RWPE2 (cell line): ENCODE results near the gene CTBP1.

ENCODE experiments used
- ATAC-seq: fragments of 200-7000 bp; cut with Tn5 transposase; 3 replicates; pipeline ENCODE4 v1.9.1; 2021; ENCODE audit warnings: low read depth
- DNase-seq: peaks from one replicate; pipeline ENCODE4 v3.0.0-alpha.2; 2020; ENCODE audit warnings: low spot score
- H3K27ac ChIP-seq: fragments of 450-650 bp; 2 replicates; pipeline ENCODE4 v1.5.1; 2017; ENCODE audit warnings: mild to moderate bottlenecking; ENCODE audit not compliant: poor library complexity, severe bottlenecking
- H3K27me3 ChIP-seq: fragments of 250-450 bp; sonication (Bioruptor Pico); 2 replicates; pipeline ENCODE4 v1.5.1; 2021; ENCODE audit warnings: mild to moderate bottlenecking, moderate library complexity; ENCODE audit not compliant: insufficient read depth, poor library complexity, severe bottlenecking
- H3K36me3 ChIP-seq: fragments of 250-450 bp; sonication (Bioruptor Pico); 2 replicates; pipeline ENCODE4 v1.5.1; 2020; ENCODE audit warnings: low read depth, mild to moderate bottlenecking, moderate library complexity
- H3K4me1 ChIP-seq: fragments of 250-450 bp; sonication (Bioruptor Pico); 2 replicates; pipeline ENCODE4 v1.5.1; 2021; ENCODE audit warnings: mild to moderate bottlenecking, moderate library complexity; ENCODE audit not compliant: insufficient read depth, poor library complexity, severe bottlenecking
- H3K4me3 ChIP-seq: fragments of 250-450 bp; sonication (Bioruptor Pico); 2 replicates; pipeline ENCODE4 v1.5.1; 2021; ENCODE audit warnings: mild to moderate bottlenecking, moderate library complexity; ENCODE audit not compliant: severe bottlenecking
- H3K9me3 ChIP-seq: fragments of 250-450 bp; sonication (Bioruptor Pico); 2 replicates; pipeline ENCODE4 v1.5.1; 2021; ENCODE audit warnings: mild to moderate bottlenecking, moderate library complexity; ENCODE audit not compliant: severe bottlenecking
- CTCF ChIP-seq: fragments of 450-650 bp; IDR thresholded peaks from one replicate; pipeline ENCODE4 v1.5.1; 2017; ENCODE audit warnings: mild to moderate bottlenecking, moderate library complexity; ENCODE audit not compliant: poor library complexity, severe bottlenecking

The CTBP1 gene

DNA sequence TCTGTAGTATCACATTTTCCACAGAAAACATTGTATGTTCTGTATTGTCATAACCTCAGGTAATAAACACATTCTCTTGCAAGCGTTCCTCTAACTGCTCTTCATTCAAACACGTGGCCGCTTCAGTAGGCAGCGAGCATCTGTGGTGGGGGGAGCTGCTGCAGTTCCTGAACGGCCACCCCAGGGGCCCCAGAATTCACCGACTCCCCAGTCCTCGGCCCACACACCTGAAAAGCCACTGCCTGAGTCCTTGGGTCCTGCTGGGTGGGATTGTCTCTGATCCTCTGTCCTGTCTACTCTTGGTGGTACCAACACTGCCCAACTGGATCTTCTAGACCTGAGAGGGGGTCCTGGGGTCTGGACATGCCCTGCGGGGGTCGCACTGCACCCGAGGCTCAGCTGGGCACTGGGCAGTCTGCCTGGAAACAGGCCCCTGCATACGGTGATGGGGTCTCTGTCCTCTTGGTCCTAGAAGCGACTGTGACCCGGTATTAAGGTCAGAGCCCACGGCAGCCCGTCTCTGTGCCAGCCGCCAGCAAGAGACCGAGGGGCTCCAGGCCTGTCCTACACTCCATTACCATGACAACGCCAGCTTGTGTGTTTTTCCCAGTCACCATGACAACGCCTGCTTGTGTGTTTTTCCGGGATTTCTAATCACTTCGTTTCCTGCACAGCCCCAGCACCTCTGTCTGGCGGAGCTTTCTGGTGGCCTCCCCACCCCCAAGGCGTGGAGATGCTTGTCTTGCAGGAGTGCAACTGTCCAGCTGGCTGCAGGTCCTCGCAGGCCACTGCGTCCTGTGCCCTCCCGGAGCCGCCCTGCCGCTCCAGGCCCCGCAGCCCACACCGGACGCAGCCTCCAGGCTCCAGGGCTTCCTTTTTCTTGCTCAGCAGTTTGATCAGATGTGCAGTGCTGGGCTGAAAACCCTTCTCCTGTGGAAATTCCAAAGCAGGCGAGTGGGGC, 16.0 kb downstream of the CTBP1 start:
- ATAC-seq = no peak
- no peaks in the 10 kb centered on the region for H3K9me3 ChIP-seq
- H3K27ac ChIP-seq = no peak overlapping the region
- H3K27me3 ChIP-seq = no peaks in the 10 kb centered on the region
- H3K36me3 ChIP-seq = peaks cover 80% of the 10 kb centered on the region
- H3K4me3 ChIP-seq = no peak overlapping the region
- peaks cover 13% of the 10 kb centered on the region for H3K4me1 ChIP-seq
- no peak for TF ChIP-seq CTCF
- no peak for DNase-seq

DNA sequence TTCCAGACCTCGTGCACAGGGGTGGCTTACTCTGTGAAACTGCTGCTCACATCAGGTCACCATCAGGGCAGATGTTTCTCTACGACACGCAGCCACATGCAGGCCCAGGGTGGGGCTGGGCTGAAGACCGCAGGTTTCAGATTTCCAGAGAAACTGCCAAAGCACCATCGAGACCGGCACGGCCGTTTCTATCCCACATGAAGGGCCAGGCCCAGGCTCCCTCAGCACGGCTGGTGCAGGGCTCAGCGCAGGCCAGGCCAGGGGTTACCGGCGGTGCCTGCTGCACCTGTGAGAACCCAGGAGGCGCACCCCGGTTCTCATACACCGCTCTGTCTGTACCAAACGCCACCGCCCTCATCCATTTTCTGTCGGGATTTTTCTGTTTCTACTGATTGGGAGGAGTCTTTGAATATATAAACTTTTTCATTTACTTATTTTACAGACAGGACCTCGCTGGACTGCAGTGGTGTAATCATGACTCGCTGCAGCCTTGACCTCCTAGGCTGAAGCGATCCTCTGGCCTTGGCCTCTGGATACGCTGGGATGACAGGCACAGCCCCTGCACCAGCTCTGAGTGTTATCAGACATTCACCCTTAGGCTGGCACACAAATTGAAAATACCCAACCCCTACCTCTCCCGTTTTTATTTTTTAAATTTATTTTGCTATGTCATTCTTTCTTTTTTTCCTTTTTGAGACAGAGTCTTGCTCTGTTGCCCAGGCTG, 17.1 kb downstream of the CTBP1 start:
- Histone ChIP-seq H3K4me1 (peaks cover 13% of the 10 kb centered on the region), H3K9me3 (no peaks in the 10 kb centered on the region), H3K27ac (peak overlapping the region; percentile 1), H3K36me3 (peaks cover 85% of the 10 kb centered on the region), H3K27me3 (no peaks in the 10 kb centered on the region), H3K4me3 (no peak overlapping the region)
- DNase-seq (no peak), ATAC-seq (peak; percentile 67)
- no peak for TF ChIP-seq CTCF

DNA sequence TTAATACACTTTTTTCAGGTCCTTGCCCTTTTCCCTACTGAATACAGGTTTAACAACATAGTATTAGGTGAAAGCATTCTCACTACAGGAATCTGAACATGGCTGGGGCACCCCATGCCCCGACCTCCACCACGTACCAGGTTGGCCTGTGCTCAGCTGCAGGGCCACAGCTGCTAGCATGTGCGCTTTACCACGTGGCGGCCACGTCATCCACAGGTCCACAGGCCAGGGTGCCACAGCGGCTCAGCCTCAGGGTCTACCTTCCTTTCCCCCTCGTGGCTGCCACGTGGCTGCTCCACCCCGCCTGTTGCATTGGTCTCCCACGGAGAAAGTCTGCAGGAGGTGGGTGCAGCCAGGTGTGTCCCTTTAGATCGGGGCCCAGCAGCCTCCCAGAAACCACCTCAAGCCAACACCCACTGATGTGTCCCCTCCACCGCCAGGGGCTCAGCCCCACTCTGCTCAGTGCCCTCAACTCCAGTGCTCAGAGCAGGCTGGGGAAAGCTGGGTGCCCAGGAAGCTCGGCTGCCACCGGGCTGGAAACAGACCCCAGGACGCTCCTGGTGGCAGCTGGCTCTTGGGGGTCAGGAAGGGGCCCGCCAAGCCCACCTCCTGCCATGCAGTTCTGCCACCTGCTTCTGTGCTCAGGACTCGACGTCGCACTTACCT, 17.8 kb downstream of the CTBP1 start:
- Histone ChIP-seq H3K36me3 (peaks cover 90% of the 10 kb centered on the region), H3K27me3 (no peaks in the 10 kb centered on the region), H3K27ac (peak overlapping the region; percentile 1), H3K9me3 (no peaks in the 10 kb centered on the region), H3K4me1 (peaks cover 13% of the 10 kb centered on the region), H3K4me3 (no peak overlapping the region)
- ATAC-seq (no peak), DNase-seq (no peak)
- no peak for TF ChIP-seq CTCF

DNA sequence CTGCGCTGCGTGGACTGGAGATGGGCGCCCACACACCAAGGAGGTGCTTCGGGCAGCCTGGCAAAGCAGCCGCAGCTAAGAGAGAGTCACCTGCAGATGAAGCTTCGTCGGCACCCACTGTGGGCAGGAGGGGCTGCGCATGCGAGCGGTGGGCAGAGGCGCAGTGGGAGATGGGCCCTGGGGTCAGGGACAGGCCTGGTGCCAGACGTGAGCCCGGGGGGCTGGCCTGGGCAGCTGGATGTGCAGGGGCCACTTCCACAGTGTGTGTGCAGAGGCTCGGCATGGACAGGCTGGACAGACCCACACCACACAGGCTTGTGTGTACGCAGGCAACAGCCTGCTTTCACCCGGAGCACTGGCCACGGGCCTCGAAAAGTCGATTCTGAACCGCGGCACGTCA, 18.6 kb downstream of the CTBP1 start:
- Histone ChIP-seq H3K9me3 (no peaks in the 10 kb centered on the region), H3K4me1 (peaks cover 13% of the 10 kb centered on the region), H3K27me3 (no peaks in the 10 kb centered on the region), H3K4me3 (no peak overlapping the region), H3K36me3 (peaks cover 88% of the 10 kb centered on the region), H3K27ac (no peak overlapping the region)
- DNase-seq = no peak
- no peak for TF ChIP-seq CTCF
- no peak for ATAC-seq
